ENCODE measurements around the gene ALKBH6. TPM values are rescaled to one million over a fixed set of nuclear protein-coding genes. Genes with fewer than 3 reads are reported as not detected.

ALKBH6 gene
- total and polyA plus RNA-seq, 2 of the 13 experiments (the other 11 are each of a cell fraction or from before 2014, with no cell fraction given): 13.7 to 18.1 TPM

- TF ChIP-seq ZNF557 (CRISPR knock-in tag; IDR thresholded peaks at IDR 0.05) (no peak), ZNF660 (CRISPR knock-in tag; IDR thresholded peaks at IDR 0.05; ENCODE audit: borderline replicate concordance, low read depth) (no peak), ZNF646 (CRISPR knock-in tag; IDR thresholded peaks at IDR 0.05) (no peak), ZNF570 (CRISPR knock-in tag; IDR thresholded peaks at IDR 0.05; ENCODE audit: borderline replicate concordance) (no peak), MED8 (CRISPR knock-in tag; IDR thresholded peaks at IDR 0.05; ENCODE audit: insufficient replicate concordance) (no peak), ATF3 (CRISPR knock-in tag; IDR thresholded peaks at IDR 0.05) (no peak), DPF2 (CRISPR knock-in tag; IDR thresholded peaks at IDR 0.05; ENCODE audit: borderline replicate concordance, low read depth) (no peak), THAP11 (CRISPR knock-in tag; IDR thresholded peaks at IDR 0.05) (no peak), MAFF (IDR thresholded peaks at IDR 0.05; ENCODE audit: low read depth, low read length) (no peak), ARNT (IDR thresholded peaks at IDR 0.05) (no peak), KMT2B (CRISPR knock-in tag; IDR thresholded peaks at IDR 0.05) (no peak), TIGD3 (CRISPR knock-in tag; IDR thresholded peaks at IDR 0.05; ENCODE audit: borderline replicate concordance) (no peak), SMAD1 (CRISPR knock-in tag; IDR thresholded peaks at IDR 0.05; ENCODE audit: borderline replicate concordance, low read depth) (0 out of 2 replicates have a peak, but pooled peaks have one; percentile 50), ZNF101 (CRISPR knock-in tag; IDR thresholded peaks at IDR 0.05; ENCODE audit: borderline replicate concordance, low read depth) (no peak), ZNF496 (CRISPR knock-in tag; IDR thresholded peaks at IDR 0.05; ENCODE audit: insufficient replicate concordance) (no peak), NR3C1 (CRISPR knock-in tag; IDR thresholded peaks at IDR 0.05) (no peak), U2AF2 (IDR thresholded peaks at IDR 0.05; ENCODE audit: low read depth, low read length) (no peak), CHD2 (IDR thresholded peaks at IDR 0.05; ENCODE audit: low read depth, low read length) (no peak), ZZZ3 (CRISPR knock-in tag; IDR thresholded peaks at IDR 0.05; ENCODE audit: borderline replicate concordance) (no peak), ZNF790 (CRISPR knock-in tag; IDR thresholded peaks at IDR 0.05; ENCODE audit: borderline replicate concordance) (no peak), TCF12 (IDR thresholded peaks at IDR 0.05) (no peak), TCF12 (CRISPR knock-in tag; IDR thresholded peaks at IDR 0.05) (0 out of 2 replicates have a peak, but pooled peaks have one; percentile 64)
Observed at GRCh38 chr19:36008336-36008978, 5.6 kb downstream of the ALKBH6 start, which contains the start of gene SYNE4 (continued).

Data from HepG2 (cell line).